Measurements from ENCODE around the gene CCDC24. TPM values are rescaled to one million over a fixed set of nuclear protein-coding genes. Genes with fewer than 3 reads are reported as not detected.

Gene CCDC24
- total and polyA plus RNA-seq, 2 donors (not counting 3 experiments of a cell fraction or from before 2014, with no cell fraction given) = 2.2 to 3.1 TPM

GRCh38 chr1:44038876-44039657 is 47.7 kb downstream of the CCDC24 start:
- DNase-seq (ENCODE audit: low read depth, low spot score) = no peak

More at GRCh38 chr1:44038876-44039657, 47.7 kb downstream of the CCDC24 start:
- Histone ChIP-seq H4K20me1 (replicated peaks; ENCODE audit: control insufficient read depth, extremely low read depth, insufficient read depth, low read length) (no peaks in the 10 kb centered on the region), H3K9me1 (replicated peaks; ENCODE audit: control insufficient read depth, extremely low read depth, insufficient read depth, low read length) (no peaks in the 10 kb centered on the region), H2AFZ (ENCODE audit: low read depth, low read length) (no peak overlapping the region), H3K27ac (ENCODE audit: insufficient read depth, low read depth, low read length) (no peak overlapping the region), H3K4me3 (replicated peaks in 1 of 3; ENCODE audit: insufficient read depth in 1 of 3, low read depth in 1 of 3, low read length in 3 of 3) (no peak overlapping the region), H3K27me3 (ENCODE audit: control insufficient read depth in 2 of 2, insufficient read depth in 2 of 2, low read length in 2 of 2) (peaks cover 3 to 5% of the 10 kb centered on the region in 2 experiments), H3K9me3 (replicated peaks; ENCODE audit: control insufficient read depth, insufficient read depth, low read length) (no peaks in the 10 kb centered on the region), H3K36me3 (ENCODE audit: control insufficient read depth in 2 of 2, extremely low read depth in 1 of 2, insufficient read depth in 2 of 2, low read length in 2 of 2) (no peaks in the 10 kb centered on the region), H3K4me1 (ENCODE audit: control insufficient read depth, extremely low read depth, insufficient read depth, low read length) (no peaks in the 10 kb centered on the region), H3K4me2 (ENCODE audit: insufficient read depth, low read length) (no peak overlapping the region), H3K9ac (replicated peaks; ENCODE audit: extremely low read depth, insufficient read depth, low read length) (no peak overlapping the region), H3K79me2 (ENCODE audit: control insufficient read depth, insufficient read depth, low read length) (no peaks in the 10 kb centered on the region)
- peak; percentile 12 for FAIRE-seq
- ChIA-PET CTCF (no interaction called here), POLR2A (no interaction called here)
- no TSS peak for BruUV-seq (replicated peaks)
- intact Hi-C loops (cut with micrococcal nuclease) (loop anchor here (5.0 kb wide), 1 partner anchor 327 kb away; no protein-coding TSS in a partner anchor), dilution Hi-C loops (cut with MboI; ENCODE audit: extremely low pct_ligation_motif_present, low sequenced_read_pairs) (no loop called here)
- TF ChIP-seq FOS (IDR thresholded peaks at IDR 0.05; ENCODE audit: borderline replicate concordance, insufficient read depth, low read length) = no peak
- TF ChIP-seq JUN (IDR thresholded peaks at IDR 0.05; ENCODE audit: borderline replicate concordance, insufficient read depth, insufficient read length, low read depth) = no peak
- TF ChIP-seq POLR2AphosphoS5 (IDR thresholded peaks at IDR 0.05; ENCODE audit: insufficient read depth, low read depth, low read length) = no peak
- TF ChIP-seq CTCF (IDR thresholded peaks at IDR 0.05; ENCODE audit: extremely low read depth in 1 of 2, insufficient read depth in 1 of 2, low read depth in 1 of 2, low read length in 2 of 2) = no peak
- no peak for TF ChIP-seq EZH2 (IDR thresholded peaks at IDR 0.05; ENCODE audit: borderline replicate concordance, low read depth, low read length, severe bottlenecking)
- TF ChIP-seq POLR2A (IDR thresholded peaks at IDR 0.05; ENCODE audit: low read depth, low read length) = no peak
- no peak for TF ChIP-seq GATA2 (IDR thresholded peaks at IDR 0.05; ENCODE audit: insufficient read depth, insufficient read length, low read depth, low read length)
- no peak for TF ChIP-seq MAX (IDR thresholded peaks at IDR 0.05; ENCODE audit: insufficient read depth, insufficient read length)
- TF ChIP-seq MYC (IDR thresholded peaks at IDR 0.05; ENCODE audit: low read depth, low read length) = no peak

Measured in endothelial cell of umbilical vein (primary cell).